Activated CD8-positive, alpha-beta memory T cell treated with anti-CD3 and anti-CD28 coated beads, Interleukin-2, amount 10 ng/mL, durations not matched to agents 7 days and 5 days (primary cell): ENCODE results near the gene IFFO2. TPM values are rescaled to one million over a fixed set of nuclear protein-coding genes. Genes with fewer than 3 reads are reported as not detected.

ENCODE experiments used
- ATAC-seq: fragments of 150-1000 bp; cut with Tn5 transposase; one replicate; pipeline ENCODE4 v1.10.0; 2021; ENCODE audit warnings: moderate library complexity
- CTCF ChIA-PET: fragments of 350-600 bp; sonication (Branson Sonifier 250); formaldehyde crosslinking; loops from one replicate; lab custom pipeline; 2021; ENCODE audit warnings: antibody characterized with exemption; lab: Charles Lee
- DNase-seq: peaks from one replicate; pipeline ENCODE4 v3.0.0-alpha.2; 2020
- H3K27ac Mint-ChIP-seq: one replicate; pipeline ENCODE4 v1.8.0; 2021; ENCODE audit warnings: mild to moderate bottlenecking, mixed read lengths
- H3K27me3 Mint-ChIP-seq: one replicate; pipeline ENCODE4 v1.8.0; 2021; ENCODE audit warnings: mixed read lengths
- H3K36me3 Mint-ChIP-seq: one replicate; pipeline ENCODE4 v1.8.0; 2021; ENCODE audit warnings: mild to moderate bottlenecking, mixed read lengths
- H3K4me1 Mint-ChIP-seq: one replicate; pipeline ENCODE4 v1.8.0; 2021; ENCODE audit warnings: mixed read lengths
- H3K4me3 Mint-ChIP-seq: one replicate; pipeline ENCODE4 v1.8.0; 2021; ENCODE audit warnings: mild to moderate bottlenecking, moderate library complexity, mixed read lengths
- H3K9me3 Mint-ChIP-seq: one replicate; pipeline ENCODE4 v1.8.0; 2022; ENCODE audit warnings: low read depth, mixed read lengths
- total RNA-seq, 2 experiments: library from RNA; stranded (reverse); gene quantifications; one replicate each; pipeline ENCODE4 v1.2.3, GENCODE V29; 2021

Gene IFFO2
- total RNA-seq, 2 experiments from 2014 or later = 12.5 to 13.7 TPM

DNA sequence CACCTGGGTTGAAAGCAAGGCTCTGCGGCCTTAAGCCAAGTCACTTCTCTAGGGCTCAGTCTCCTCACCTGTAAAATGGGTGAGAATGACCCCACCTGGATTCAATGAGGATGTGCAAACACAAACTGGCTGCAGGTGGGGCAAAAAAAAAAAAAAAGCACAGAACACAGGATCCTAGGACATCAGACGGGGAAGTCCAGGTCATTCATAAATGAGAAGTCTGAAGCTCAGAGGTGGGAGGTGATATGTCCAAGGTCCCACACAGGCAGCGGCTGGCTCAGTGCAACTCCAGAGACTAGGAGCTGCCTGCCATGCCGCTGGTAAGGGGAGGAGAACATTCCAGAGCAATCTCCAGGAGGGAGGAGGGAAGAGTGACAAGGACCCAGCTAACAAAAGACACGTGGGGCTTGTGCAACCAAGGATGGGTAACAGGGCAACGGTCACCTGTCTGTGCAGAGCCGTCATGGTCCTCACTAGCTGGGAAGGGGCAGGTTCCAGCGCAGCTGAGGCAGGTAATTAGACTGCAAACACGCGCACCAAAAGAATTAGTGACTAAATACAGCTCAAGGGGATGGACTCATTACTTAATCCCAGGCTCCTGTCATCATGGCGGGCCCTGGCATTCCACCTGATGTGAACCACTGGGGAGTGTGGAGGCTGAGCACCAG is 19.5 kb downstream of the IFFO2 start:
- ATAC-seq (no peak), DNase-seq (no peak)
- Mint-ChIP-seq H3K9me3 (no peaks in the 10 kb centered on the region), H3K27me3 (no peaks in the 10 kb centered on the region), H3K4me1 (peaks cover 16% of the 10 kb centered on the region), H3K36me3 (no peaks in the 10 kb centered on the region), H3K4me3 (no peak overlapping the region), H3K27ac (no peak overlapping the region)
- CTCF ChIA-PET = interaction anchor here (1.1 to 1.4 kb wide), 3 partner anchors 9 to 24 kb away, joined by 3 to 5 read pairs (median 4); no protein-coding TSS in a partner anchor

DNA sequence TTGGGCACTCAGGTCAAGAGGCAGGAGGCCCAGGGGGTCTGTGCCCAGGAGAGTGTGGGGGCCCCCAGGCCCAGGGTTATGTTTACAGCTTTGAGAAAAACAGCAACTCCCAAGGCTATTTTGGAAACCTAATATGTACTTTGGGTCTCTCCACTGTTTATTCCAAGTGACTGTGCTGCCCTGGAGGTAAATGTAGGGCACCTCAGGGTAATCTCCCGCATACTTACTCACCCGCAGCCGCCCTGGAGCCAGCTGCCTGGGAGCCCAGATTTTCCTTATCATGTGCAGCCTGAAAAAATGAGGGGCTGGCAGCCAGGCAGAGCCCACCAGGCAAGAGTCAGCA is 20.0 kb downstream of the IFFO2 start:
- Mint-ChIP-seq H3K4me3 (no peak overlapping the region), H3K36me3 (no peaks in the 10 kb centered on the region), H3K27ac (no peak overlapping the region), H3K4me1 (peaks cover 16% of the 10 kb centered on the region), H3K27me3 (no peaks in the 10 kb centered on the region), H3K9me3 (no peaks in the 10 kb centered on the region)
- ATAC-seq (no peak), DNase-seq (no peak)
- CTCF ChIA-PET = interaction anchor here (1.1 to 1.4 kb wide), 2 partner anchors 10 to 24 kb away, joined by 3 to 4 read pairs; no protein-coding TSS in a partner anchor

DNA sequence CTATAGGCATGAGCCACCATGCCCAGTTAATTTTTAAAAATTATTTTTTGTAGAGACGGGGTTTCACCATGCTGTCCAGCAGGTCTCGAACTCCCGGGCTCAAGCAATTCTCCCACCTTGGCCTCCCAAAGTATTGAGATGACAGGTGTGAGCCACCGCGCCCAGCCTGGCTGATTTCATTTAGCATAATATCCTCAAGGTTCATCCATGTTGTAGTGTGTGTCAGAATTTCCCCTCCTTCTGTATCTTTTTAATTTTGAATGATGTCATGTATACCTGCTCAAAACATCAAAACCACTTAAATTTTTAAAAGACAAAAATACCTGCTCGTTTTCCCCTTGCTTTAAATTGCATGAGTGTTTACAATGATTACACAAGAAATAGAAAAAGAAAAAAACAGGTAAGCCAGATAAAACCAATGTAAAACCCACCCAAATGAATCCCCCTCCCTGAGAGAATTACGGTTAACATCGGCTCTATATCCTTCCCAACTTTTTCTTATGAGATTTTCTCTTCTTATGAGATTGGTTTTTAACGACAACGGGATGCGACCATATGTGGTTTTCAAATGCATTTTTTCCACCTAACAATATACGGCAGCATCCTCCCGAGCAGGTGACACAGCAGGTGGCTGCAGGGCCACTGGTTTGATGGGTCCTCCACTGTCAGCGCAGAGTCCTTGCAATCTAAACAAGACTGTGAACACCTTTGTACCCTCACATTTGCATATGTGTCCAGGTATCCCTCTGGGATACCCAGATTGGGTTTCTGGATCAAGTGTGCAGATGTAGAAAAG is 22.1 kb downstream of the IFFO2 start:
- CTCF ChIA-PET = no interaction called here
- H3K27me3 Mint-ChIP-seq = no peaks in the 10 kb centered on the region
- no peaks in the 10 kb centered on the region for H3K9me3 Mint-ChIP-seq
- H3K4me1 Mint-ChIP-seq = peaks cover 26% of the 10 kb centered on the region
- DNase-seq (no peak), ATAC-seq (no peak)
- no peaks in the 10 kb centered on the region for H3K36me3 Mint-ChIP-seq
- no peak overlapping the region for H3K4me3 Mint-ChIP-seq
- no peak overlapping the region for H3K27ac Mint-ChIP-seq

DNA sequence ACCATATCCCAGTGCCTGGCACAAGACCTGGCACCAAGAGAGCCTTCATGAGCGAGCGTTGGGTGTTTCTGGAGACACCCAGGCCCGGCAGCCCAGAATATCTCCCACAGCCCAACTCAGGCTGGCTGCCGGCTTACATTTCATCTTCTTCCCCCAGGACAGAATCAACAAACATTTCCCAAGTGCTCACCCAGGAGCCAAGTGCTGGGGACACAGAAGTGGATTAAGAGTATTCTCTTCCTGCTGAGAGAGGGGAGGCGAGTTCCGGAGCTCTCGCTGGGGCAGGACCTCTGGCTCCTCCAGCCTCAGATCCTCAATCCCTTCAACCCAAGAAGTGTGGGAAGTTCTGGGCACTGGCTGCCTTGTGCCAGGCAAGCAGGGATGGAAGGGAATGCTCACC is 23.6 kb downstream of the IFFO2 start:
- no peaks in the 10 kb centered on the region for H3K36me3 Mint-ChIP-seq
- H3K4me3 Mint-ChIP-seq = no peak overlapping the region
- CTCF ChIA-PET = interaction anchor here (0.7 kb wide), 1 partner anchor 25 kb away, joined by 3 read pairs; no protein-coding TSS in a partner anchor
- H3K27ac Mint-ChIP-seq = no peak overlapping the region
- peaks cover 38% of the 10 kb centered on the region for H3K4me1 Mint-ChIP-seq
- no peaks in the 10 kb centered on the region for H3K27me3 Mint-ChIP-seq
- DNase-seq (no peak), ATAC-seq (no peak)
- no peaks in the 10 kb centered on the region for H3K9me3 Mint-ChIP-seq

DNA sequence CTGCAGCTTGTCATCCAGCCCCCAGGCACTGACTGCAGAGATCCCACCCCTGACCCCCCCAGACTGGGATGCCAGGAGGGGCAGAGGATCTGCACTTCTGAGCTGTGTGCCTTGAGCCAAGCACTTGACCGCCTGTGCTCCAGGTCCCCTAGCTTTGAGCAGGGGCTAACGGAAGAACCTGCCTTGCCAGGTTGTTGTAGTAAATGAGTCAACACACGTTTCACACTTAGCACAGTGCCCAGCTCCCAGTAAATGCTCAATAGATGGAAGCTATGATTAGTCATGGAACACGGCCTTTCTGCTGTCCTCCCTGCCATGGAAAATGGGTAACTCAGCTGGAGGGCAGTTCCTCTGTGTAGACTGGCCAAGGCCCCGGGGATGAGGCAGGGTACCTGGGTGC is 24.1 kb downstream of the IFFO2 start:
- H3K27me3 Mint-ChIP-seq = no peaks in the 10 kb centered on the region
- CTCF ChIA-PET = interaction anchor here (0.7 kb wide), 1 partner anchor 25 kb away, joined by 3 read pairs; no protein-coding TSS in a partner anchor
- H3K27ac Mint-ChIP-seq = no peak overlapping the region
- H3K36me3 Mint-ChIP-seq = no peaks in the 10 kb centered on the region
- H3K4me3 Mint-ChIP-seq = no peak overlapping the region
- ATAC-seq (no peak), DNase-seq (no peak)
- no peaks in the 10 kb centered on the region for H3K9me3 Mint-ChIP-seq
- H3K4me1 Mint-ChIP-seq = peaks cover 42% of the 10 kb centered on the region

DNA sequence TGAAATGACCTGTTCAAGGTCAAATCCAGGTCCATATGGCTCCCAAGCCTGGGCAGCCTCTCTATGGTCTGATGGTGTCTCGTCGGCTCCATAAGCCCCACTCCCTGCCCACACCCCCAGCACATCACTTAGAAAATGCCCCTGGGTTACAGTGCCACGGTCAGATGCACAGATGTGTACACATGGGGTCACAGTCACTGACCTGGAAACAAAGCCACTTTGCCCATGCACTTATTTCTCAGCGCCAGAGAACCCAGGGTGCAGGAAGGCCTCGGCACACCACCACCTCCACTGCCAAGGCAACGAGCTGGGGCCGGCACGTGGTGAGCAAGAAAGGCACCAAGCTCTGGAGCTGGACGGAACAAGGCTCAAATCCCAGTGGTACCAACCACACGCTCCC is 24.7 kb downstream of the IFFO2 start:
- CTCF ChIA-PET = interaction anchor here (1.0 kb wide), 1 partner anchor 17 kb away, joined by 3 read pairs; no protein-coding TSS in a partner anchor
- no peak overlapping the region for H3K4me3 Mint-ChIP-seq
- peaks cover 48% of the 10 kb centered on the region for H3K4me1 Mint-ChIP-seq
- no peak for ATAC-seq
- no peak for DNase-seq
- H3K27me3 Mint-ChIP-seq = no peaks in the 10 kb centered on the region
- H3K9me3 Mint-ChIP-seq = no peaks in the 10 kb centered on the region
- H3K36me3 Mint-ChIP-seq = no peaks in the 10 kb centered on the region
- no peak overlapping the region for H3K27ac Mint-ChIP-seq

DNA sequence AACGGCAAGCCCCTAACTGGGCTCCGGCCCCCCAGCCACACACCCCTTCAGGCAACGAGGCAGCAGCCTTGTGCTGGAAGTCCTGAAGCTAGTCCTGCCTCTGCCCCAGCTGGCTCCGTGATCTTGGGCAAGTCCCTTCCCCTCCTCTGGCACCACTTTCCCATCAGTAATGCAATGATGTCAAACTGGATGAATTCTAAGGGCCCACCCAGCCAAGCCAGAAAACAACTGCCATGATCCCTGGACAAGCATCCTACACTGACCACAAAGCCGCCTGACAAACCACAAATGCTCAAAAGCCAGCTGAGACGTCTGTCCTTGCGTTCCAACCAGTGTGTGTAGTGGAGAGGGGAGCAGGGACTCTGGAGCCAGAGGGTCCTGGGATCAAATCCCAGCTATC is 26.8 kb downstream of the IFFO2 start:
- Mint-ChIP-seq H3K36me3 (peaks cover 2% of the 10 kb centered on the region), H3K4me3 (no peak overlapping the region), H3K27me3 (no peaks in the 10 kb centered on the region), H3K27ac (peak overlapping the region; percentile 9), H3K4me1 (peaks cover 57% of the 10 kb centered on the region), H3K9me3 (no peaks in the 10 kb centered on the region)
- CTCF ChIA-PET = interaction anchor here (1.1 to 1.5 kb wide), 4 partner anchors 17 to 24 kb away, joined by 3 to 10 read pairs (median 5); no protein-coding TSS in a partner anchor
- DNase-seq (no peak), ATAC-seq (no peak)

DNA sequence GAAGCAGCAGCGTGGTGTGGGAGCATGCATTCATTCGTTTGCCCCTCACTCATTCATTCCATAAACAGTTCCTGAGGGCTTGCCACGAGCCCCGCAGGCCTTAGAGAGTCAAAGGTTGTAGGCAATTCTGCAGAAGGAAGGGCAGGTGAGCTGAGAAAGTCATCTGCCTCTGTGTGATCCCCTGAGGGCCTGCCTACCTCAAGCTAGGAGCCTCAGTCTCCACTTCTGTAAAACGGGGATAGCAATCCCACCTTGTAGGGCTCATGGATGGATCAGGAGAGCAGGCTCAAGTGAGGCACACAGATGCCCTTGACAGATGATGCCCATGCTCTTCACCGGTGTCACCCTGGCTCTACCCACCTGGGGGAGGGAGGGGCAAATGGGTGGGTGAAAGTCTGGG is 27.5 kb downstream of the IFFO2 start:
- DNase-seq = no peak
- CTCF ChIA-PET = interaction anchor here (0.9 to 3.6 kb wide), 5 partner anchors 8 to 146 kb away, joined by 3 to 38 read pairs (median 7); no protein-coding TSS in a partner anchor
- Mint-ChIP-seq H3K27ac (no peak overlapping the region), H3K4me1 (peaks cover 58% of the 10 kb centered on the region), H3K36me3 (peaks cover 2% of the 10 kb centered on the region), H3K9me3 (no peaks in the 10 kb centered on the region), H3K4me3 (no peak overlapping the region), H3K27me3 (no peaks in the 10 kb centered on the region)
- ATAC-seq = no peak

DNA sequence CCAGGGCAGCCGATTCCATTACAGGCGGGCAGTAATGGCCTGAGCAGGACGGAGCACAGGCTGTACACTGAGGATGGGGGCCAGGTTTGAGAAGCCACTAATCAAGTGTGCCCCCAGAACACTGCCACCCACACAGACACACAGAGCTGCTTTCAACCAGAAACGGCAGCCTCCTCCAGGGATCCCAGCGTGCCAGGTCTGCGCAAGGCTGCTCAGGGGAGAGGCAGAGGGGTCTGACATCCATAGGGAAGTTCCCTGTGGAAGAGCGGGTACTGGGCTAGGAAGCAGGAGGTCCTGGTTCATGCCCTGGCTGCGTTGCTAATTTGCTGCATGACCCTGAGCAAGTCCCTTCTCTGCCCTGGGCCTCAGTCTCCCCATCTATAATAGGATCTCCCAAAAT is 28.1 kb downstream of the IFFO2 start:
- DNase-seq = no peak

DNA sequence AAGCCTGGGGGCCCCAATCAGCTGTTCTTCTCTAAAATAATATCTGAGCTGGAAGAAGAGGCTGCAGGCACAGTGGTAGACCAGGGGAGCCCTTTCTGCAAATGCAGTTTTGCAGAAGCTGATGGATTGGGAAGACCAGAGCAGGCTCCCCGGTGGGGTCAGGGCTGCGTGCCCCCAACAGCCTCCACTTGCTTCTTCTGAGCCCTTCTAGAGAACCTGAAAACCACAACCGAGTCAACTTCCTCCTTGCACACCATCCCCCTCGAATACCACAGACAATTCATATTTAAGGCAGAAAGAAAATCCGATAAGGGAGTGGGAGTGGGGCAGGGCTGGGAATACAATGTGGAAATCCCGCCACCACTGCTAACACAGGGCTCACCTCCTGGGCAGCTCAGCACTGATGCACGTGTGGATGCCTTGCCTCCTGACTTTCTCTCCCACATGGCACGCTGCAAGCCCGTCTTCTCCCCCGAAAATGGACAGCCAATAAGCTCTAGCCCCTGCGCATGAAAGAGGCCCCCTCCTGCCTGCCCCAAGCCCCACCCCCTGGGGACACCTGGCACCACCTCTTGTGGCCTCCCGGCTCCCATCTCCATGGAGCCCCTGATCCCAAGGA is 28.7 kb downstream of the IFFO2 start:
- H3K36me3 Mint-ChIP-seq = peaks cover 2% of the 10 kb centered on the region
- H3K9me3 Mint-ChIP-seq = no peaks in the 10 kb centered on the region
- H3K27ac Mint-ChIP-seq = peak overlapping the region; percentile 99
- CTCF ChIA-PET = interaction anchor here (0.9 to 3.6 kb wide), 9 partner anchors 9 to 147 kb away, joined by 3 to 43 read pairs (median 10); partner anchors contain the start of genes ALDH4A1 and IFFO2
- peaks cover 66% of the 10 kb centered on the region for H3K4me1 Mint-ChIP-seq
- ATAC-seq (peak; percentile 53), DNase-seq (peak; percentile 76)
- H3K27me3 Mint-ChIP-seq = no peaks in the 10 kb centered on the region
- peak overlapping the region; percentile 77 for H3K4me3 Mint-ChIP-seq

More for the DNA sequence above, 28.1 kb downstream of the IFFO2 start:
- no peak for ATAC-seq
- no peaks in the 10 kb centered on the region for H3K9me3 Mint-ChIP-seq
- peak overlapping the region; percentile 77 for H3K4me3 Mint-ChIP-seq
- peaks cover 62% of the 10 kb centered on the region for H3K4me1 Mint-ChIP-seq
- peaks cover 2% of the 10 kb centered on the region for H3K36me3 Mint-ChIP-seq
- peak overlapping the region; percentile 99 for H3K27ac Mint-ChIP-seq
- no peaks in the 10 kb centered on the region for H3K27me3 Mint-ChIP-seq
- CTCF ChIA-PET = interaction anchor here (0.9 to 3.6 kb wide), 6 partner anchors 9 to 146 kb away, joined by 3 to 43 read pairs (median 28); partner anchors contain the start of gene IFFO2

DNA sequence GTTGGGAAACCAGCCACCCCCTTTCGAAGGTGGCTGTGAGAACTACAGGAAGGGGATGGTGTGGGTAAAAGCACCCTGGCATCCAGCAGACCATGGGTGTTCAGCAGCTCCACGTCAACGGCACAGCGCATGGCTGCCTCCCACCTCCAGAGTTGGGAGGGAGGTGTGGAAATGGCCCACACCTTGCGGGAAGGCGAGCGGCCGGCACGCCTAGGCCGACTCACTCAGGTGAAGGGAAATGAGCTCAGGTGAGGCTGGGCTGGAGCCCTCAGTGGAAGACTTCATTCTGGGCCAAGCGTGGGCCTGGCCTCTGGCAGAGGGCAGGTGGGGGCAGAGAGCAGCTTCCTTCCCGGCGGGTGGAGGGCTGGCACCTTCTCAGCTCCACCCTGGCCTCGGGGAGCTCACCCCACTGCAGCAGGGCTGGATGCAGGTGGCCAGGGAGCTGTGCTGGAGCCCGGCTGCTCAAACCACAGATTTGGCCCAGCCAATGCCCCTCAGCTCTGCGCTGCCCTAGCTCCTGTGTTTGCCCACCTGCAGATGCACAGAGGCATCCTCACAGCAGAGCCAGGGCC is 29.3 kb downstream of the IFFO2 start:
- DNase-seq (no peak), ATAC-seq (peak; percentile 31)
- Mint-ChIP-seq H3K9me3 (no peaks in the 10 kb centered on the region), H3K4me1 (peaks cover 66% of the 10 kb centered on the region), H3K27me3 (no peaks in the 10 kb centered on the region), H3K4me3 (peak overlapping the region; percentile 77), H3K36me3 (peaks cover 2% of the 10 kb centered on the region), H3K27ac (peak overlapping the region; percentile 99)
- CTCF ChIA-PET = interaction anchor here (0.7 to 3.6 kb wide), 11 partner anchors 8 to 145 kb away, joined by 3 to 43 read pairs (median 5); partner anchors contain the start of genes ALDH4A1 and IFFO2

DNA sequence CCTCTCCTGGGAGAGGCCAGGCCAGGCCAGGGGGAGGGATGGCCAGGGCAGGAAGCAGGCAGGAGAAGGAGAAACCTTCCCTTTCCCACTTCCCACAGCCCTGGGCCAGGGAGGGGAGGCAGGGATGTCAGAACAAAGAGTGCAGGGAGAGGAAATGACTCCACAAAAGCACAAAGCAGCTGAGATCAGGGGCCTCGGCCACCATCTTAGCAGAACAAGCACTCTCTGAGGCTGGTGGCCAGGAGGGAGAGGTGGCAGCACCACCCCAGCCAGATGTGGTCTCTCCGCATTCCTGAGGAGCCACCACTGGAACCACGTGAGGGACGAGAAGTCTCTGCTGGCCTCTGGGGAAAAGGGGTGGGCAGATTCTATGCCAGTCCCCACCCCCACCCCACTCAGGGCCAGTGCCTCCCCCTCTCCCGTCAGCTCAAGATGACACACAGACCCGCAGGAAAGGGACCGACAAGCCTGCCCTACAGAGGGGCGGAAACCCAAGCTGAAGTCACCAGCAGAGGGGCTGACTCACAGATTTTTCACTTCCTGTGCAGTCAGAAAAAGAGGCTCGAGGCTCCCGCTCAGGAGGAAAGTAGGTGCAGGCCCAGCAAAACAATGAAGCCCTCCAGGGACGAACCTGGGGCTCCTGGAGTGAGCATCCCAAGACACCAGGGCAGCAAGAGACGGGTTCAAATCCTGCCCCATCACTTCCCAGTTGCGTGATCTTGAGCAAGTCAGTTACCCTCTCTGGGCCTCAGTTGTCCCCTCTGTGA is 30.0 kb downstream of the IFFO2 start:
- CTCF ChIA-PET = interaction anchor here (0.7 to 3.6 kb wide), 11 partner anchors 9 to 146 kb away, joined by 3 to 43 read pairs (median 4); partner anchors contain the start of genes ALDH4A1 and IFFO2
- DNase-seq (peak; percentile 96), ATAC-seq (peak; percentile 89)
- Mint-ChIP-seq H3K9me3 (no peaks in the 10 kb centered on the region), H3K27ac (peak overlapping the region; percentile 99), H3K4me1 (peaks cover 66% of the 10 kb centered on the region), H3K4me3 (peak overlapping the region; percentile 77), H3K27me3 (no peaks in the 10 kb centered on the region), H3K36me3 (peaks cover 2% of the 10 kb centered on the region)
